ENCODE measurements around the gene LACTB. TPM values are rescaled to one million over a fixed set of nuclear protein-coding genes. Genes with fewer than 3 reads are reported as not detected.

LACTB gene
- total and polyA plus RNA-seq, 10 of the 15 experiments (the other 5 are each of a cell fraction or from before 2014, with no cell fraction given), result 5.0 to 35.3 (median 16.6) TPM

DNA sequence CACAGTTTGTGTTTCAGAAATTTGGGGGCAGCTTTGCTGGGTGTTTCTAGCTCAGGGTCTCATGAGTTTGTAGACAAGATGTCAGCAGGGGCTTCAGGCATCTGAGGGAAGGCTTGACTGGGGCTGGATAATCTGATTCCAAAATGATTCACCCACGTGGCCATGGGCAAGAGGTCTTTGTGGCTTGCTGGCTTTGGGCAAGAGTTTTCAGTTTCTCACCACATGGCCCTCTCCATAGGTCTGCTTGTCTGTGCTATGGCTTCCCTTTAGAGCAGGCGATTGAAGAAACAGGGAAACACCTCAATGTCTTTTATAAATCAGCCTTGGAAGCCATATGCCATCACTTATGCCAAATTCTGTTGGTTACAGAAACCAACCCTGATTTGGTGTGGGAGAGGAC lies 23.8 kb downstream of the LACTB start (continued):
- TF ChIP-seq, protein P1, sequence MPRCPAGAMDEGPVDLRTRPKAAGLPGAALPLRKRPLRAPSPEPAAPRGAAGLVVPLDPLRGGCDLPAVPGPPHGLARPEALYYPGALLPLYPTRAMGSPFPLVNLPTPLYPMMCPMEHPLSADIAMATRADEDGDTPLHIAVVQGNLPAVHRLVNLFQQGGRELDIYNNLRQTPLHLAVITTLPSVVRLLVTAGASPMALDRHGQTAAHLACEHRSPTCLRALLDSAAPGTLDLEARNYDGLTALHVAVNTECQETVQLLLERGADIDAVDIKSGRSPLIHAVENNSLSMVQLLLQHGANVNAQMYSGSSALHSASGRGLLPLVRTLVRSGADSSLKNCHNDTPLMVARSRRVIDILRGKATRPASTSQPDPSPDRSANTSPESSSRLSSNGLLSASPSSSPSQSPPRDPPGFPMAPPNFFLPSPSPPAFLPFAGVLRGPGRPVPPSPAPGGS (IDR thresholded peaks at IDR 0.05; ENCODE audit: borderline replicate concordance, insufficient read depth, low read depth, low read length, poor library complexity, severe bottlenecking), result no peak
- TF ChIP-seq SMAD1 (IDR thresholded peaks at IDR 0.05; ENCODE audit: low read depth, partially characterized antibody) (no peak), SP1 (IDR thresholded peaks at IDR 0.05; ENCODE audit: low read depth, low read length) (no peak), MTA2 (IDR thresholded peaks at IDR 0.05; ENCODE audit: low read depth) (no peak), DPF2 (IDR thresholded peaks at IDR 0.05) (no peak), ZNF384 (IDR thresholded peaks at IDR 0.05; ENCODE audit: borderline replicate concordance, low read depth, low read length) (no peak)

DNA sequence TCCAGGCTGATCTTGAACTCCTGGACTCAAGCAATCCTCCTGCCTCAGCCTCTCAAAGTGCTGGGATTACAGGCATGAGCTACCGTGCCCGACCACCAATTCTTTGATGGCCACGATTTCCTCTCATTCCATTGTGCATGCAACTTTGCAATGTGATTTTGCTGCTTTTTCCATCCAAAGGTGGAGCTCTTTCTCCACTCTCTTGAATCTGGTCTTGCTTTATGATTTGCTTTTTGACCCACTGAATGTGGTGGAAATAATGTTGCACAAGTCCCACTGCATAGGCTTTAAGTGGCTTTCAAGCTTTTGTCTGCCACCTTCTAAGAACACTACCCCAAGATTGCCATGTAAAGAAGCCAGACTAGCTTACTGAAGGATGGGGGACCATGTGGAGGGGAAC lies 25.0 kb downstream of the LACTB start:
- Histone ChIP-seq H3K4me2 (ENCODE audit: control insufficient read depth, insufficient read depth) (no peak overlapping the region), H3K79me2 (ENCODE audit: control insufficient read depth, insufficient read depth, low read length) (no peaks in the 10 kb centered on the region), H3K4me1 (ENCODE audit: control insufficient read depth, insufficient read depth, low read length) (no peaks in the 10 kb centered on the region), H3K9me3 (replicated peaks; ENCODE audit: control insufficient read depth, insufficient read depth, low read length) (peaks cover 1% of the 10 kb centered on the region; the same call in 2 of the 3 replicates), H3K27me3 (replicated peaks in 1 of 2; ENCODE audit: control insufficient read depth in 2 of 2, insufficient read depth in 2 of 2, low read length in 1 of 2) (no peaks in the 10 kb centered on the region), H3K36me3 (ENCODE audit: control insufficient read depth in 2 of 2, insufficient read depth in 2 of 2, low read length in 1 of 2) (peaks cover 0 to 8% of the 10 kb centered on the region in 2 experiments; a peak in 2 of 4 replicates), H2AFZ (ENCODE audit: control insufficient read depth, low read depth, low read length) (no peak overlapping the region), H3K27ac (ENCODE audit: control insufficient read depth, insufficient read depth) (no peak overlapping the region), H4K20me1 (ENCODE audit: control insufficient read depth, insufficient read depth) (no peaks in the 10 kb centered on the region), H3K9ac (ENCODE audit: control insufficient read depth, insufficient read depth, low read length) (no peak overlapping the region), H3K4me3 (no peak overlapping the region)
- no peak for ATAC-seq
- no peak for TF ChIP-seq POLR2A (IDR thresholded peaks at IDR 0.05; ENCODE audit: low read depth, low read length)
- no peak for TF ChIP-seq ZNF207 (IDR thresholded peaks at IDR 0.05; ENCODE audit: borderline replicate concordance)
- TF ChIP-seq, protein P2, sequence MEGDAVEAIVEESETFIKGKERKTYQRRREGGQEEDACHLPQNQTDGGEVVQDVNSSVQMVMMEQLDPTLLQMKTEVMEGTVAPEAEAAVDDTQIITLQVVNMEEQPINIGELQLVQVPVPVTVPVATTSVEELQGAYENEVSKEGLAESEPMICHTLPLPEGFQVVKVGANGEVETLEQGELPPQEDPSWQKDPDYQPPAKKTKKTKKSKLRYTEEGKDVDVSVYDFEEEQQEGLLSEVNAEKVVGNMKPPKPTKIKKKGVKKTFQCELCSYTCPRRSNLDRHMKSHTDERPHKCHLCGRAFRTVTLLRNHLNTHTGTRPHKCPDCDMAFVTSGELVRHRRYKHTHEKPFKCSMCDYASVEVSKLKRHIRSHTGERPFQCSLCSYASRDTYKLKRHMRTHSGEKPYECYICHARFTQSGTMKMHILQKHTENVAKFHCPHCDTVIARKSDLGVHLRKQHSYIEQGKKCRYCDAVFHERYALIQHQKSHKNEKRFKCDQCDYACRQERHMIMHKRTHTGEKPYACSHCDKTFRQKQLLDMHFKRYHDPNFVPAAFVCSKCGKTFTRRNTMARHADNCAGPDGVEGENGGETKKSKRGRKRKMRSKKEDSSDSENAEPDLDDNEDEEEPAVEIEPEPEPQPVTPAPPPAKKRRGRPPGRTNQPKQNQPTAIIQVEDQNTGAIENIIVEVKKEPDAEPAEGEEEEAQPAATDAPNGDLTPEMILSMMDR (IDR thresholded peaks at IDR 0.05 in 2 of 3, conservative IDR thresholded peaks at IDR 0.05 in 1 of 3; ENCODE audit: control insufficient read depth in 2 of 3, extremely low read depth in 1 of 3, insufficient read depth in 1 of 3, low read depth in 3 of 3, low read length in 3 of 3), result peak in 2 of 3 experiments; percentile 8 to 28; a peak in 2 of 6 replicates
- TF ChIP-seq, protein P3, sequence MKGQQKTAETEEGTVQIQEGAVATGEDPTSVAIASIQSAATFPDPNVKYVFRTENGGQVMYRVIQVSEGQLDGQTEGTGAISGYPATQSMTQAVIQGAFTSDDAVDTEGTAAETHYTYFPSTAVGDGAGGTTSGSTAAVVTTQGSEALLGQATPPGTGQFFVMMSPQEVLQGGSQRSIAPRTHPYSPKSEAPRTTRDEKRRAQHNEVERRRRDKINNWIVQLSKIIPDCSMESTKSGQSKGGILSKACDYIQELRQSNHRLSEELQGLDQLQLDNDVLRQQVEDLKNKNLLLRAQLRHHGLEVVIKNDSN (IDR thresholded peaks at IDR 0.05; ENCODE audit: borderline replicate concordance, extremely low read length, insufficient read depth, low read depth, low read length), result no peak
- TF ChIP-seq SMAD1 (IDR thresholded peaks at IDR 0.05; ENCODE audit: low read depth, partially characterized antibody), result no peak
- TF ChIP-seq TBL1XR1 (IDR thresholded peaks at IDR 0.05; ENCODE audit: low read depth, low read length), result no peak
- peak; percentile 33; the same call in 1 of the 2 replicates for TF ChIP-seq RAD21 (IDR thresholded peaks at IDR 0.05; ENCODE audit: insufficient read depth, low read depth, low read length)
- intact Hi-C loops (cut with micrococcal nuclease; ENCODE audit: unreplicated experiment) (no loop called here), in situ Hi-C loops (cut with MboI) (no loop called here)
- RAD21 ChIA-PET (ENCODE audit: unreplicated experiment), result interaction anchor here (0.9 to 1.5 kb wide), 3 partner anchors 9 to 141 kb away, joined by 3 to 4 read pairs (median 3); no protein-coding TSS in a partner anchor
- DNase-seq (ENCODE audit: low read depth, low spot score), result no peak
- no peak for FAIRE-seq
- SMC1A ChIA-PET (ENCODE audit: uncharacterized antibody, unreplicated experiment), result interaction anchor here (0.6 to 3.2 kb wide), 5 partner anchors 11 to 137 kb away, joined by 3 to 21 read pairs (median 4); no protein-coding TSS in a partner anchor
- WGBS (ENCODE audit: insufficient coverage, insufficient replicate concordance, low lambda C conversion rate, missing lambda C conversion rate), result 97% methylated on average over 3 of the region's 3 CpGs
- POLR2A ChIA-PET, result interaction anchor here (0.6 kb wide), 2 partner anchors 449 to 1555 kb away, joined by 3 read pairs; no protein-coding TSS in a partner anchor
- no TSS peak for BruUV-seq (replicated peaks)
- CTCF ChIA-PET, result interaction anchor here (0.9 to 1.9 kb wide), 7 partner anchors 9 to 143 kb away, joined by 3 to 8 read pairs (median 4); partner anchors contain the start of gene RPS27L
